GM10266 (cell line): ENCODE data around the gene GLT1D1.

ENCODE experiments used
- DNase-seq: peaks from one replicate; pipeline ENCODE4 v3.0.0; 2012; ENCODE audit errors: extremely low spot score
- TF ChIP-seq, protein P1 (sequence below): IDR thresholded peaks from 2 replicates; pipeline ENCODE4 v1.5.1; 2012; ENCODE audit warnings: mild to moderate bottlenecking, low read depth; ENCODE audit not compliant: control insufficient read depth, insufficient read depth; ENCODE audit errors: missing control alignments

GLT1D1 gene

DNA sequence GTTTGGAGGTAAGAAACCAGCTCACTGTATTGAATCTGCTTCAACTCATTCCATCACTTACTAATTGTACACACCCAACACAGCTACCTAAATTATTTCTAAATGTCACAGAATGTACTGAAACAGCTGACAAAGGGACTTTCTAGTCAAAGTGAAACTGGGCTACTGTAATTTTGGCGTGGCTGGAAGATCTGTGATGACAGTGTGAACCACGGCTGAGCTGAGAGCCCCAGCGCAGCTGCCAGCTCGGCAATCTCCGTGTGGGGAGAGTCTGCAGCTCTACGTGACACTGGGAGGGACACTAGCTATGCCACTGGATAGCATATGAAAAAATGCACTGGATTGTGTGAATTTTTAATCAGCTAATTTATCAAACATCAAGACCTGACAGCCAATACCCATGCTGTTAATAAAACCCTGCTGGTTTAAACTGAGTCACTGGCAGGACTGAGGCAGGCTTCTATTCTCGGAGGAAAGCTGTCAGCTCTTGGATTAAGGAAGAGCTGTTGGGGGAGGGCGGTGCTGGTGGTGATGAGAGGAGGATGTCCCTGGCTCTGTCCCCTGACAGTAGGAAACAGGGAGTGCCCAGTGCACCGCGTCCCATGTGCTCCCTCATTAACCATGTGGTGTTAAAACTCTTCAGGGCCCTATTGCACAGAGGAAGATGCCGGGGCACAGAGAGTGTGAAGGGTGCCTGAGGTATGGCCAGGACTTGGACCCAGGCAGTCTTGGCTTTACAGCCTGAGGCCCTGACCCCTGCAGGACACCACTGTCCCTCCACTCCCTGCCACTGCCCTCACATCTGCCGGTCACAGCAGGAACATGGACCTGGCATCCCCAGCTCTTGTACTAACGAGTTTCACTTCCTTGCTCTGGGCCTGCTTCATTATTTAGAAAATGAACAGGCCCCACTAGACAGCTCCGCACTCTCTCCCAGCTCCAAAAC, 42.8 kb upstream of the GLT1D1 start:
- TF ChIP-seq, protein P1, sequence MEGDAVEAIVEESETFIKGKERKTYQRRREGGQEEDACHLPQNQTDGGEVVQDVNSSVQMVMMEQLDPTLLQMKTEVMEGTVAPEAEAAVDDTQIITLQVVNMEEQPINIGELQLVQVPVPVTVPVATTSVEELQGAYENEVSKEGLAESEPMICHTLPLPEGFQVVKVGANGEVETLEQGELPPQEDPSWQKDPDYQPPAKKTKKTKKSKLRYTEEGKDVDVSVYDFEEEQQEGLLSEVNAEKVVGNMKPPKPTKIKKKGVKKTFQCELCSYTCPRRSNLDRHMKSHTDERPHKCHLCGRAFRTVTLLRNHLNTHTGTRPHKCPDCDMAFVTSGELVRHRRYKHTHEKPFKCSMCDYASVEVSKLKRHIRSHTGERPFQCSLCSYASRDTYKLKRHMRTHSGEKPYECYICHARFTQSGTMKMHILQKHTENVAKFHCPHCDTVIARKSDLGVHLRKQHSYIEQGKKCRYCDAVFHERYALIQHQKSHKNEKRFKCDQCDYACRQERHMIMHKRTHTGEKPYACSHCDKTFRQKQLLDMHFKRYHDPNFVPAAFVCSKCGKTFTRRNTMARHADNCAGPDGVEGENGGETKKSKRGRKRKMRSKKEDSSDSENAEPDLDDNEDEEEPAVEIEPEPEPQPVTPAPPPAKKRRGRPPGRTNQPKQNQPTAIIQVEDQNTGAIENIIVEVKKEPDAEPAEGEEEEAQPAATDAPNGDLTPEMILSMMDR = no peak
- DNase-seq = peak; percentile 60

DNA sequence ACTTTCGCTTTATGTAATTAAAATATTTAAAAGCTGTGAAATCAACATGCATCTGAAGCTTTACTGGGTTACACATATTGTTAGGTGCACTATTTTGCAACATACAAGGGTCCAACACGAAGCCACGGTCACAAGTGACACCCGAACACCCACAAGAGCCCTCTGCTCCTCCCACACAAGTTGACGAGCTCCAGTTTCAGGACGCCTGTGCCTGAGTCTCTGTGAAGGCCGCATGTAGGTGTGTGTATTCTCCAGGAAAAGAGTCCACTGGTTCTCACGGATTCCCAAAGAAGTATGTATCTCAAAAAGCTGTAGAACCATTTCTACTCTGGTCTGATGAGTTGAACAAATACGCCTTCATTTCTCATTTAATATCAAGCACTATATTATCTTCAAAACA, 41.5 kb upstream of the GLT1D1 start:
- DNase-seq = no peak
- TF ChIP-seq, protein P1 = no peak

DNA sequence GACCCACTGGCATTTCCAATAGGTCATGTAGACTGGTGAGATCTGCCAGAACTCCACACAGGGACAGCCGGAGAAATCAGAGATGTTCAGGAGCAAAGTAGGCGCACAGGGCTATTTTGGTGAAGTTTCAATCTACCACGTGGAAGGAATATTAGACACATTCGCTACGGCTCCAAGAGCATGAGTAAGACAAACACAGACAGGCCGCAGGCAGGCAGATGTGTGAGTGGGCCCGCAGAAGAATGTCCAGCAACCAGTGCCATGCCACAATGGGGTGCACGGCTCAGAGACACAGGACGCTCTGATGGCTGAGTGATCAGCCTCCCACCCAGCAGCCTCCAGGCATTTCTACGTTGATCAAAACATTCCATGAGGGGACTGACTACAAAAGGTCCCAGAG, 39.9 kb upstream of the GLT1D1 start:
- no peak for DNase-seq

DNA sequence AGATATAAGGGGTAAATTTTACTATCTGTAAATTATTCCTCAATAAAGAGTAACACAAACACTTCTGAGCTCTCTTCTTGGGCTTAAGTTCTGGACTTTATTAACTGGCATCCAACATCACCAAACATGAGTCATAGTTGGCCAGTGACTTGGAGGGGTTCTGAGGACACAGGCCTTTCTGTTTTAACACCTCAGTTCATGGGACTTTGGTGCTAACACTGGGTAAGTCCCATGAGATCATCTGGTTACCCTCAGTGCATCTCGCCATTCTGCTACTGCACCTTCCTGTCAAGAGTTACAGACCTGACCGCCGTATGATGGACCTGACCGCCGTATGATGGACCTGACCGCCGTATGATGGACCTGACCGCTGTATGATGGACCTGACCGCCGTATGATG, 39.4 kb upstream of the GLT1D1 start:
- no peak for DNase-seq
- TF ChIP-seq, protein P1 = no peak

More for the DNA sequence above, 39.9 kb upstream of the GLT1D1 start:
- TF ChIP-seq, protein P1 = no peak

DNA sequence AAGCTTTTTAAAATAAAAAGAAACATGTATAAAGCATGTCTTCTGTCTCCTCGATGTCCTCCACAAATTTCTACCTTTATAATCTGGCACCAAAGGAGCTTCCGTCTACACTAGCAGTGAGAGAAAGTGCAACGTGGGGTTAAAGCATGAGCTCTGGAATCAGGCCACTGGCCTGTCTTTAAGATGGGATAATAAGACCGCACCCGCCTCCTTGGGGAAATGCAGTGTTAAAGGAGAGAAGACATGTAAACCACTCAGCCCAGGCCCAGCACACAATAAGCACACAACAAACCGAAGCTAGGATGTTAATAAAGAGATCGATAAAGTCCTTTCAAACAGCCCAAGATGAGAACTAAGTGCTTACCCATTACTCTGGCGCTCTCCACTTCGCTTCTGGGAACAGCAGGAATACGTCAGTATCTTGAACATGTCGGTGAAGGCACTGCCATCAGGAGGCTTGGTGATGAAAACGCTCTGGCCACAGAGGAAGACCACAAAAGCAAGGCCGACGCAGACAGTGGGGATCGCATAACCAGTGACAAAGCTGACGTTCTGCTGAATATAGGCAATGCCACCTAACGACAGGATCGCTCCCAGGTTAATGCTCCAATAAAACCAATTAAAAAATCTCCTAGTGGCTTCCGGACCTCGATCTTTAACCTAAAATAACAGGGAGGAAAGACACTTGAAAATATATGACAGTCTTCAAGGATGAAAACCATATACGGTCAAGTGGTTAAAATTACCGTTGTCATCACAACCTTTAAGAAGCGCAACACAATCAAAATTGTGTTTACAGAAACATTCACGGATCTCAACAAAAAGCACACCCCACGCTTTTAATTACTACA, 38.6 kb upstream of the GLT1D1 start:
- TF ChIP-seq, protein P1 = no peak

DNA sequence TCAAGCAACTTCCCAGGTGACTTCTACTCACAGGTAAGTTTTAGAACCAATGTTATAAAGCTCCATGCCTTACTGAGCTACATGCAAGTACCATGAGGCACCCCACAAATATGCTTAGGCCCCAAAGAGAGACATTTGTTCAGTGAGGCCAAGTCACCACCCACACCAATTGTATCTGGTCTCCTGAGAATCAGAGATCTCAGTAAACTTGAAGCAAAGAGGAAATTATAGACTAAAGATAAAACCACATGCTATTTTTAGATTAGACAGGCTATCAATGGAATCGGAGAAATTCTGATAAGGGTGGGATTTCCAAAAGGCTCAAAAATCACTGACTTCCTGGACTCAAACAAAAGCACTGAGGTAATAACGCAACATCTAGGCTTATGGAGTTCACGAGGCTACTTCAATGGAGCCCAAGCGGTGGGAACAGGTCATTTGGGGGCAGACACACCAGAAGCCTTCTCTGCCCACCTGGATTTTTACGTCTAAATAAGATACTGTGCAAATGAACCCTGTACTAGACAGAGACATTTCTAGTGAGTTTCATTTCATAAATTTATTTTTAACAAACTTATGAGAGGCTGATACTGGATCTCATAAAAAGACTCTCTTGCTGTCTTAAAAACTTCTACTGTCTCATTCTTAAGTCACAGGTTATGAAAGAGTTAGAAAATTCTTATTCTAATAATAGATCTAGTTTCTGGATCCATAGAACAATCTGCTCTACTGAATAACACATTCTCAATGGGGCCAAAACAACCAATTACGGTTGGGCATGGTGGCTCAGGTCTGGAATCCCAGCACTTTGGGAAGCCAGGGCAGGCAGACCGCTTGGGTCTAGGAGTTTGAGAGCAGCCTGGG, 37.3 kb upstream of the GLT1D1 start:
- DNase-seq = no peak

More for the DNA sequence above, 38.6 kb upstream of the GLT1D1 start:
- no peak for DNase-seq

More for the DNA sequence above, 37.3 kb upstream of the GLT1D1 start:
- TF ChIP-seq, protein P1 = no peak
